CD4-positive, alpha-beta memory T cell (primary cell): ENCODE results near the gene CFAP61. TPM values are rescaled to one million over a fixed set of nuclear protein-coding genes. Genes with fewer than 3 reads are reported as not detected.

Experiments
- CTCF ChIA-PET: fragments of 350-600 bp; sonication (Branson Sonifier 250); formaldehyde crosslinking; loops from one replicate; lab custom pipeline; 2021; ENCODE audit warnings: inconsistent platforms; ENCODE audit not compliant: partially characterized antibody; lab: Charles Lee
- POLR2A ChIA-PET: fragments of 350-600 bp; sonication (Branson Sonifier 250); formaldehyde crosslinking; loops from one replicate; lab custom pipeline; 2021; ENCODE audit not compliant: partially characterized antibody; lab: Charles Lee
- DNase-seq, 5 donors: peaks; one replicate each; pipeline versions ENCODE4 v3.0.0 to v3.0.0-alpha.2; 2020 to 2022; ENCODE audit warnings: mixed read lengths in 1 of 5
- H3K27ac ChIP-seq: one replicate; pipeline ENCODE4 v1.7.0; 2013; ENCODE audit warnings: low read depth, low read length
- H3K27me3 ChIP-seq: 2 replicates; pipeline ENCODE4 v1.7.0; 2013; ENCODE audit warnings: mild to moderate bottlenecking, low read length, moderate library complexity; ENCODE audit not compliant: insufficient read depth
- H3K36me3 ChIP-seq: 2 replicates; pipeline ENCODE4 v1.7.0; 2013; ENCODE audit warnings: mild to moderate bottlenecking, low read length, moderate library complexity; ENCODE audit not compliant: insufficient read depth
- H3K4me1 ChIP-seq: 2 replicates; pipeline ENCODE4 v1.7.0; 2013; ENCODE audit warnings: mild to moderate bottlenecking, low read length, moderate library complexity; ENCODE audit not compliant: insufficient read depth
- H3K4me3 ChIP-seq, 2 donors: one replicate each; pipeline ENCODE4 v1.7.0; 2013; ENCODE audit warnings: low read length in 2 of 2, mild to moderate bottlenecking in 1 of 2
- H3K9me3 ChIP-seq, 2 donors: one replicate each; pipeline ENCODE4 v1.7.0; 2013; ENCODE audit warnings: low read length in 2 of 2, control low read depth in 1 of 2; ENCODE audit not compliant: control insufficient read depth in 1 of 2
- H3K27ac Mint-ChIP-seq, 7 donors: one replicate each; pipeline ENCODE4 v1.8.0; 2020 to 2021; ENCODE audit warnings: mixed read lengths in 7 of 7, mild to moderate bottlenecking in 6 of 7, inconsistent platforms in 3 of 7, moderate library complexity in 3 of 7
- H3K27me3 Mint-ChIP-seq, 2 donors: one replicate each; pipeline ENCODE4 v1.8.0; 2020 to 2021; ENCODE audit warnings: mixed read lengths in 2 of 2
- H3K36me3 Mint-ChIP-seq, 2 donors: one replicate each; pipeline ENCODE4 v1.8.0; 2020 to 2021; ENCODE audit warnings: mixed read lengths in 2 of 2, inconsistent platforms in 1 of 2, mild to moderate bottlenecking in 1 of 2
- H3K4me1 Mint-ChIP-seq, 4 donors: one replicate each; pipeline ENCODE4 v1.8.0; 2020 to 2021; ENCODE audit warnings: mixed read lengths in 4 of 4, mild to moderate bottlenecking in 1 of 4
- H3K4me3 Mint-ChIP-seq, 8 donors: one replicate each; pipeline ENCODE4 v1.8.0; 2020 to 2021; ENCODE audit warnings: mixed read lengths in 8 of 8, mild to moderate bottlenecking in 7 of 8, moderate library complexity in 6 of 8, inconsistent platforms in 3 of 8
- H3K9me3 Mint-ChIP-seq, 8 donors: one replicate each; pipeline ENCODE4 v1.8.0; 2020 to 2021; ENCODE audit warnings: mixed read lengths in 8 of 8, mild to moderate bottlenecking in 5 of 8, inconsistent platforms in 3 of 8, moderate library complexity in 1 of 8
- intact Hi-C: fragments of 100-400 bp; cut with micrococcal nuclease; formaldehyde crosslinking; loops from one replicate; pipeline ENCODE4 v1.15.1; 2023
- polyA plus RNA-seq, 2 donors: library from polyadenylated mRNA; unstranded; fragments of 300-500 nt; fragmentation: Illumina TruSeq; gene quantifications; one replicate each; pipeline ENCODE4 v1.2.3, GENCODE V29; 2021
- total RNA-seq, 2 experiments: library from RNA; stranded (reverse); gene quantifications; one replicate each; pipeline ENCODE4 v1.2.3, GENCODE V29; 2021

CFAP61 gene
- total and polyA plus RNA-seq, 4 experiments from 2014 or later: not detected

DNA sequence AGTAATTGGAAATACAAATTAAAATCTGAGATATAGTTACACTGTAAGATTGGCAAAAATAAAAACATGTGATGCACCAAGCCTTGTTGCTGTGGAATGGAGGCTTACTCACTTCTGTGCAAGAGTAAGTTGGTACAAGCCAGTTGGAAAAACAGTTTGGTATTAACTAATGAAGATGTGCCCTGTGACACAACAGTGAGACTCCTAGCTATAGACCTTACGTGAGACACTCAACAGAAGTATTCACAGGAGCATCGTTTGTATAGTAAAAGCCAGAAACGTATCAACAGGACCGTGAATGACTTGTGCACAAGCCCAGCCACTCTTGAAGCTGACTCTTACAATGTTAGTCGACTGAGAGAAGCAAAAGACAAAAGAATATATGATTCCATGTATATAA, 20.5 kb upstream of the CFAP61 start:
- peaks cover 0 to 3% (median under 1%) of the 10 kb centered on the region in 4 donors for H3K4me1 Mint-ChIP-seq
- H3K27me3 ChIP-seq: no peaks in the 10 kb centered on the region
- ChIA-PET CTCF (no interaction called here), POLR2A (no interaction called here)
- no peak for DNase-seq
- no peaks in the 10 kb centered on the region for H3K27me3 Mint-ChIP-seq
- H3K27ac Mint-ChIP-seq: no peak overlapping the region
- H3K36me3 Mint-ChIP-seq: peaks cover 30 to 73% of the 10 kb centered on the region in 2 donors
- H3K9me3 Mint-ChIP-seq: no peaks in the 10 kb centered on the region
- H3K27ac ChIP-seq: no peak overlapping the region
- H3K36me3 ChIP-seq: peaks cover 34% of the 10 kb centered on the region
- no peaks in the 10 kb centered on the region for H3K4me1 ChIP-seq
- H3K9me3 ChIP-seq: no peaks in the 10 kb centered on the region
- H3K4me3 Mint-ChIP-seq: no peak overlapping the region
- H3K4me3 ChIP-seq: no peak overlapping the region
- intact Hi-C loops: no loop called here

DNA sequence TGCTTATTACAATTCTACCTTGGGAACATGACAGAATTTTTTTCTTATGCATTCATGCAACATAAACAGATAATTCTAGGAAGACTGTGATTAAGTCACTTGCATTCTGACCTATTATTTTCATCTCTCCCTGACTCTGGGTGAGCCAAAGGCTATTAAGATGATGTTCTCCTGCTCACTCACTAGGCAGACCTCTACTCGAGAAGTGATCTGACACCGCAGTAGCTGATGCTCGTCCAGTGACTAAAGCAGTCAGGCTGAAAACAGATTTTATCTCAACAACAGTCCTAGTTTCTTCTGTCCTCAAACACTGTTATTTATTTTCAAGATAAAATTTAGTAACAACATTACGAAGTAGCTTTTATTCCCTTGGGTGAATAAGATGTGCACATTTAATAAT, 17.8 kb upstream of the CFAP61 start:
- Mint-ChIP-seq H3K9me3 (no peaks in the 10 kb centered on the region), H3K27ac (no peak overlapping the region), H3K4me3 (no peak overlapping the region), H3K36me3 (peaks cover 41 to 83% of the 10 kb centered on the region in 2 donors), H3K4me1 (peaks cover 0 to 3% (median 0%) of the 10 kb centered on the region in 4 donors), H3K27me3 (no peaks in the 10 kb centered on the region)
- no peak for DNase-seq
- Histone ChIP-seq H3K36me3 (peaks cover 56% of the 10 kb centered on the region), H3K27me3 (no peaks in the 10 kb centered on the region), H3K4me1 (no peaks in the 10 kb centered on the region), H3K4me3 (no peak overlapping the region), H3K9me3 (no peaks in the 10 kb centered on the region), H3K27ac (no peak overlapping the region)
- POLR2A ChIA-PET: interaction anchor here (1.1 to 1.7 kb wide), 2 partner anchors 18 kb away, joined by 3 to 5 read pairs; partner anchors contain the start of genes CFAP61, CRNKL1 and NAA20
- intact Hi-C loops: no loop called here
- CTCF ChIA-PET: no interaction called here

DNA sequence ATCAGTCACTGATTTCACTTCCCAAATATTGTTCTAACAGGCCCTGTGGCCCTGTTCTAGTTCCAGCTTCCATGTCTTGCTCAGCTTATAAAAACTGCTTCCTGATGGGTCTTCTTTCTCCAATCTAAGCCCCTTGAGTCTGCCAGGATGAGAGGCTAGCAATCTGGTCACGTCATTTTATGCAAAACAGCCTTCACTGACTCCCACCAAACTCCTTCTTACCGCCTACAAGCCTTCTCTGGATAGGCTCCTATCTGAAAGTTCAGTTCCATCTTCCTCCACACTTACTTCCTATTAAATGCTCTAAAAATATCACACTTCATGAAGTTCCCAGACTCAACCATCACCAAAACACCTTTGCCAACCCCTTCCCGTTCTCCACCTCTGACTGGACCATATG, 15.6 kb upstream of the CFAP61 start:
- Mint-ChIP-seq H3K4me1 (peaks cover 0 to 4% (median 0%) of the 10 kb centered on the region in 4 donors), H3K36me3 (peaks cover 55 to 85% of the 10 kb centered on the region in 2 donors), H3K27ac (peak overlapping the region in 4 of 7 donors; percentile 3 to 29 (median 15)), H3K27me3 (no peaks in the 10 kb centered on the region), H3K4me3 (no peak overlapping the region), H3K9me3 (no peaks in the 10 kb centered on the region)
- intact Hi-C loops: no loop called here
- Histone ChIP-seq H3K27ac (no peak overlapping the region), H3K36me3 (peaks cover 74% of the 10 kb centered on the region), H3K27me3 (no peaks in the 10 kb centered on the region), H3K9me3 (no peaks in the 10 kb centered on the region), H3K4me1 (no peaks in the 10 kb centered on the region), H3K4me3 (no peak overlapping the region)
- POLR2A ChIA-PET: interaction anchor here (1.1 to 2.4 kb wide), 2 partner anchors 11 to 15 kb away, joined by 3 to 7 read pairs; partner anchors contain the start of genes CFAP61 and CRNKL1
- CTCF ChIA-PET: no interaction called here
- DNase-seq: no peak

GRCh38 chr20:20037960-20038359, 14.4 kb upstream of the CFAP61 start:
- Histone ChIP-seq H3K9me3 (no peaks in the 10 kb centered on the region), H3K27ac (no peak overlapping the region), H3K4me1 (no peaks in the 10 kb centered on the region), H3K27me3 (no peaks in the 10 kb centered on the region), H3K4me3 (no peak overlapping the region), H3K36me3 (peaks cover 83% of the 10 kb centered on the region)
- ChIA-PET CTCF (interaction anchor here (0.6 to 1.2 kb wide), 2 partner anchors 13 to 21 kb away, joined by 3 read pairs; partner anchors contain the start of gene NAA20), POLR2A (interaction anchor here (2.4 kb wide), 1 partner anchor 14 kb away, joined by 7 read pairs; the partner anchor contains the start of genes CFAP61 and CRNKL1)
- no peak for DNase-seq
- intact Hi-C loops: no loop called here
- Mint-ChIP-seq H3K27ac (no peak overlapping the region), H3K4me1 (peaks cover 0 to 4% (median 0%) of the 10 kb centered on the region in 4 donors), H3K27me3 (no peaks in the 10 kb centered on the region), H3K9me3 (no peaks in the 10 kb centered on the region), H3K4me3 (no peak overlapping the region), H3K36me3 (peaks cover 58 to 87% of the 10 kb centered on the region in 2 donors)

DNA sequence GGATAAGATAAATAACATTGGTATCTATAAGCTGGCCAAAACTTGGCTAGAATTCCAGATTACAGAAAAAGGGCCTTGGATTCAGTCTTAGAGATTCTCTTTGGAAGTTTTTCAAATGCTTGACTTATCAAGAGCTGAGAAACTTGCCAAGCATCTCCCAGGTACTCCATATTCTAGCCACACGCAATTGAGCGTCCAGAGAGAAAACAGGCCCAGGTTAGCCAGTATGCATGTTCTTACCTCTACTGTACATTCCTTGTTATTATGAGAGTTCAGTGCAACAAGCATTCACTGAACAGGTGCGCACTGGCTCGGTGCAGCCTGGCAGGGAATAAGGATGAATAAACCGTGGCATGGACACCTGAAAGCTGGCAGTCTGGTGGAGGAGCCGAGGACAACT, 13.7 kb upstream of the CFAP61 start:
- Histone ChIP-seq H3K4me1 (no peaks in the 10 kb centered on the region), H3K36me3 (peaks cover 84% of the 10 kb centered on the region), H3K4me3 (no peak overlapping the region), H3K9me3 (no peaks in the 10 kb centered on the region), H3K27ac (no peak overlapping the region), H3K27me3 (no peaks in the 10 kb centered on the region)
- Mint-ChIP-seq H3K27ac (peak overlapping the region in 1 of 7 donors; percentile 12), H3K4me3 (no peak overlapping the region), H3K27me3 (no peaks in the 10 kb centered on the region), H3K36me3 (peaks cover 64 to 89% of the 10 kb centered on the region in 2 donors), H3K4me1 (peaks cover 0 to 5% (median 2%) of the 10 kb centered on the region in 4 donors), H3K9me3 (no peaks in the 10 kb centered on the region)
- intact Hi-C loops: no loop called here
- ChIA-PET POLR2A (interaction anchor here (2.4 kb wide), 1 partner anchor 13 kb away, joined by 7 read pairs; the partner anchor contains the start of genes CFAP61 and CRNKL1), CTCF (interaction anchor here (1.2 kb wide), 1 partner anchor 21 kb away, joined by 3 read pairs; the partner anchor contains the start of gene NAA20)
- no peak for DNase-seq

- ChIA-PET POLR2A (interaction anchor here (1.0 kb wide), 1 partner anchor 12 kb away, joined by 4 read pairs; the partner anchor contains the start of gene CRNKL1), CTCF (no interaction called here)
- H3K27ac ChIP-seq: no peak overlapping the region
- no peaks in the 10 kb centered on the region for H3K9me3 Mint-ChIP-seq
- H3K27me3 ChIP-seq: no peaks in the 10 kb centered on the region
- no peaks in the 10 kb centered on the region for H3K27me3 Mint-ChIP-seq
- intact Hi-C loops: no loop called here
- H3K36me3 ChIP-seq: peaks cover 94% of the 10 kb centered on the region
- H3K4me1 ChIP-seq: no peaks in the 10 kb centered on the region
- no peak overlapping the region for H3K4me3 Mint-ChIP-seq
- H3K4me1 Mint-ChIP-seq: peaks cover 0 to 9% (median 5%) of the 10 kb centered on the region in 4 donors
- H3K4me3 ChIP-seq: no peak overlapping the region
- H3K27ac Mint-ChIP-seq: peak overlapping the region in 1 of 7 donors; percentile 31
- peaks cover 73 to 92% of the 10 kb centered on the region in 2 donors for H3K36me3 Mint-ChIP-seq
- H3K9me3 ChIP-seq: no peaks in the 10 kb centered on the region
- DNase-seq: no peak
Observed at GRCh38 chr20:20039752-20040387, 12.5 kb upstream of the CFAP61 start.

DNA sequence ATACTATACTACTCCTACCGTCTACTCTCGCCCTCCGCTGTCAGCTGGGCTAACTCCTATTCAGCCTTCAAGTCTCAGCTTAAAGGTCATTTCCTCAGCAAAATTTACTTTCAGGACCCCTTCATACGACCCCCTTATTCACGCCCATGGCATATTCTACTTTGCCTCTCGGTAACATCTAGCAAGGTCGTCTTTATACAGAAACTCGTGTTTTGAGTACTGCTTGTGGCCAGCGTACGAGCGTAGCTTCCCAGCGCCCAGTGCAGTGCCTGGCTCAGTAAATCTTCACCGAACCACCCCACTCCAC, 612 bp upstream of the CFAP61 start:
- no peak for DNase-seq
- H3K4me1 Mint-ChIP-seq: peaks cover 16 to 25% (median 21%) of the 10 kb centered on the region in 4 donors
- Histone ChIP-seq H3K27me3 (peaks cover 7% of the 10 kb centered on the region), H3K9me3 (no peaks in the 10 kb centered on the region), H3K36me3 (peaks cover 32% of the 10 kb centered on the region), H3K4me3 (peak overlapping the region; percentile 85 to 98), H3K27ac (peak overlapping the region; percentile 81), H3K4me1 (peaks cover 19% of the 10 kb centered on the region)
- H3K36me3 Mint-ChIP-seq: peaks cover 30 to 54% of the 10 kb centered on the region in 2 donors
- ChIA-PET POLR2A (interaction anchor here (0.9 to 4.2 kb wide), 14 partner anchors 9 to 1763 kb away, joined by 3 to 84 read pairs (median 6); partner anchors contain the start of genes NAA20, RALGAPA2, SEC23B and ZNF133), CTCF (interaction anchor here (1.7 to 4.1 kb wide), 3 partner anchors 31 to 35 kb away, joined by 5 to 40 read pairs (median 6); partner anchors contain the start of gene NAA20)
- H3K9me3 Mint-ChIP-seq: no peaks in the 10 kb centered on the region
- peak overlapping the region; percentile 93 to 100 (median 99) for H3K4me3 Mint-ChIP-seq
- H3K27me3 Mint-ChIP-seq: peaks cover 0 to 4% of the 10 kb centered on the region in 2 donors
- H3K27ac Mint-ChIP-seq: peak overlapping the region; percentile 92 to 100 (median 99)
- intact Hi-C loops: loop anchor here (1.0 to 5.0 kb wide), 4 partner anchors 34 to 1259 kb away; partner anchors contain the start of genes KIZ, NAA20 and XRN2
